SJCRH30 (cell line): Measurements from ENCODE around the gene LRRC8C. TPM values are rescaled to one million over a fixed set of nuclear protein-coding genes. Genes with fewer than 3 reads are reported as not detected.

Source experiments
- DNase-seq, 2 experiments: peaks; one replicate each; pipeline ENCODE4 v3.0.0-alpha.2; 2015 to 2020
- H3K27ac ChIP-seq: fragments of 250-450 bp; sonication (Bioruptor Pico); 2 replicates; pipeline ENCODE4 v1.5.1; 2020; ENCODE audit warnings: mild to moderate bottlenecking, moderate library complexity
- H3K27me3 ChIP-seq: fragments of 250-450 bp; sonication (Bioruptor Pico); 2 replicates; pipeline ENCODE4 v1.5.1; 2020; ENCODE audit warnings: mild to moderate bottlenecking, moderate library complexity
- H3K36me3 ChIP-seq: fragments of 250-450 bp; sonication (Bioruptor Pico); 2 replicates; pipeline ENCODE4 v1.5.1; 2020; ENCODE audit warnings: mild to moderate bottlenecking, moderate library complexity
- H3K4me1 ChIP-seq: fragments of 250-450 bp; sonication (Bioruptor Pico); 2 replicates; pipeline ENCODE4 v1.5.1; 2020; ENCODE audit warnings: mild to moderate bottlenecking, moderate library complexity
- H3K4me3 ChIP-seq: fragments of 250-450 bp; sonication (Bioruptor Pico); 2 replicates; pipeline ENCODE4 v1.5.1; 2020; ENCODE audit warnings: mild to moderate bottlenecking, moderate library complexity
- H3K9me3 ChIP-seq: fragments of 250-450 bp; sonication (Bioruptor Pico); replicated peaks from 2 replicates; pipeline ENCODE4 v1.5.1; 2020; ENCODE audit warnings: mild to moderate bottlenecking, moderate library complexity
- total RNA-seq: library from RNA; depleted of rRNA; stranded (reverse); fragments of >200 nt; shearing (Covaris generic); gene quantifications from 2 replicates; pipeline ENCODE4 v1.2.3, GENCODE V29; 2014

LRRC8C gene
- total RNA-seq, 1 experiment from 2014 or later: 3.6 TPM

- DNase-seq: no peak
- Histone ChIP-seq H3K9me3 (no peaks in the 10 kb centered on the region), H3K27ac (no peak overlapping the region), H3K4me3 (no peak overlapping the region), H3K27me3 (no peaks in the 10 kb centered on the region), H3K4me1 (no peaks in the 10 kb centered on the region), H3K36me3 (no peaks in the 10 kb centered on the region)
These were observed 99.3 kb downstream of the LRRC8C start for GRCh38 chr1:89732206-89732605.

- H3K9me3 ChIP-seq: no peaks in the 10 kb centered on the region
- H3K27me3 ChIP-seq: no peaks in the 10 kb centered on the region
- no peaks in the 10 kb centered on the region for H3K36me3 ChIP-seq
- DNase-seq: no peak
- no peak overlapping the region for H3K27ac ChIP-seq
- H3K4me3 ChIP-seq: no peak overlapping the region
- no peaks in the 10 kb centered on the region for H3K4me1 ChIP-seq
These were observed 99.8 kb downstream of the LRRC8C start for GRCh38 chr1:89732643-89733222.

- Histone ChIP-seq H3K27ac (no peak overlapping the region), H3K9me3 (no peaks in the 10 kb centered on the region), H3K36me3 (no peaks in the 10 kb centered on the region), H3K4me3 (no peak overlapping the region), H3K27me3 (no peaks in the 10 kb centered on the region), H3K4me1 (no peaks in the 10 kb centered on the region)
- no peak for DNase-seq
These were observed 100.8 kb downstream of the LRRC8C start for GRCh38 chr1:89733748-89734147.

- Histone ChIP-seq H3K4me1 (no peaks in the 10 kb centered on the region), H3K27me3 (no peaks in the 10 kb centered on the region), H3K36me3 (no peaks in the 10 kb centered on the region), H3K27ac (no peak overlapping the region), H3K4me3 (no peak overlapping the region), H3K9me3 (no peaks in the 10 kb centered on the region)
- DNase-seq: no peak
These were observed 101.5 kb downstream of the LRRC8C start for GRCh38 chr1:89734442-89734841.

GRCh38 chr1:89735479-89735878, 102.6 kb downstream of the LRRC8C start:
- Histone ChIP-seq H3K4me3 (no peak overlapping the region), H3K9me3 (no peaks in the 10 kb centered on the region), H3K27ac (no peak overlapping the region), H3K27me3 (no peaks in the 10 kb centered on the region), H3K36me3 (no peaks in the 10 kb centered on the region), H3K4me1 (no peaks in the 10 kb centered on the region)
- no peak for DNase-seq

- H3K9me3 ChIP-seq: no peaks in the 10 kb centered on the region
- H3K36me3 ChIP-seq: no peaks in the 10 kb centered on the region
- H3K27ac ChIP-seq: no peak overlapping the region
- H3K4me3 ChIP-seq: no peak overlapping the region
- no peaks in the 10 kb centered on the region for H3K4me1 ChIP-seq
- no peak for DNase-seq
- H3K27me3 ChIP-seq: no peaks in the 10 kb centered on the region
These were observed 104.2 kb downstream of the LRRC8C start for GRCh38 chr1:89736937-89737733.

- no peak overlapping the region for H3K4me3 ChIP-seq
- DNase-seq: no peak
- H3K27me3 ChIP-seq: no peaks in the 10 kb centered on the region
- no peaks in the 10 kb centered on the region for H3K36me3 ChIP-seq
- H3K9me3 ChIP-seq: no peaks in the 10 kb centered on the region
- no peaks in the 10 kb centered on the region for H3K4me1 ChIP-seq
- H3K27ac ChIP-seq: no peak overlapping the region
These were observed 105.1 kb downstream of the LRRC8C start for GRCh38 chr1:89737985-89738510.

- DNase-seq: no peak
These were observed 106.3 kb downstream of the LRRC8C start for GRCh38 chr1:89739013-89739843.

GRCh38 chr1:89739844-89740216, 106.9 kb downstream of the LRRC8C start:
- Histone ChIP-seq H3K36me3 (no peaks in the 10 kb centered on the region), H3K4me3 (no peak overlapping the region), H3K27ac (no peak overlapping the region), H3K27me3 (no peaks in the 10 kb centered on the region), H3K9me3 (no peaks in the 10 kb centered on the region), H3K4me1 (no peaks in the 10 kb centered on the region)
- DNase-seq: no peak

More at GRCh38 chr1:89739013-89739843, 106.3 kb downstream of the LRRC8C start:
- no peak overlapping the region for H3K27ac ChIP-seq
- H3K27me3 ChIP-seq: no peaks in the 10 kb centered on the region
- no peaks in the 10 kb centered on the region for H3K36me3 ChIP-seq
- H3K4me3 ChIP-seq: no peak overlapping the region
- H3K9me3 ChIP-seq: no peaks in the 10 kb centered on the region
- H3K4me1 ChIP-seq: no peaks in the 10 kb centered on the region

GRCh38 chr1:89743788-89744187, 110.9 kb downstream of the LRRC8C start:
- H3K4me1 ChIP-seq: no peaks in the 10 kb centered on the region
- H3K36me3 ChIP-seq: no peaks in the 10 kb centered on the region
- no peaks in the 10 kb centered on the region for H3K27me3 ChIP-seq
- no peaks in the 10 kb centered on the region for H3K9me3 ChIP-seq
- DNase-seq: no peak
- no peak overlapping the region for H3K27ac ChIP-seq
- H3K4me3 ChIP-seq: no peak overlapping the region

GRCh38 chr1:89746424-89747149, 113.7 kb downstream of the LRRC8C start:
- Histone ChIP-seq H3K9me3 (no peaks in the 10 kb centered on the region), H3K4me1 (no peaks in the 10 kb centered on the region), H3K27ac (no peak overlapping the region), H3K4me3 (no peak overlapping the region), H3K36me3 (no peaks in the 10 kb centered on the region), H3K27me3 (no peaks in the 10 kb centered on the region)
- DNase-seq: no peak

- Histone ChIP-seq H3K27me3 (no peaks in the 10 kb centered on the region), H3K9me3 (no peaks in the 10 kb centered on the region), H3K27ac (no peak overlapping the region), H3K4me1 (no peaks in the 10 kb centered on the region), H3K4me3 (no peak overlapping the region), H3K36me3 (no peaks in the 10 kb centered on the region)
- no peak for DNase-seq
These were observed 120.8 kb downstream of the LRRC8C start for GRCh38 chr1:89753761-89754160.

- no peak for DNase-seq
- Histone ChIP-seq H3K4me3 (no peak overlapping the region), H3K4me1 (no peaks in the 10 kb centered on the region)
These were observed 121.6 kb downstream of the LRRC8C start for GRCh38 chr1:89754518-89754917.

GRCh38 chr1:89755591-89755990, 122.7 kb downstream of the LRRC8C start:
- Histone ChIP-seq H3K4me1 (no peaks in the 10 kb centered on the region), H3K27me3 (no peaks in the 10 kb centered on the region), H3K36me3 (no peaks in the 10 kb centered on the region), H3K27ac (no peak overlapping the region), H3K4me3 (no peak overlapping the region), H3K9me3 (no peaks in the 10 kb centered on the region)
- DNase-seq: no peak

More at GRCh38 chr1:89754518-89754917, 121.6 kb downstream of the LRRC8C start:
- H3K27me3 ChIP-seq: no peaks in the 10 kb centered on the region
- no peak overlapping the region for H3K27ac ChIP-seq
- H3K9me3 ChIP-seq: no peaks in the 10 kb centered on the region
- no peaks in the 10 kb centered on the region for H3K36me3 ChIP-seq
